ENCODE measurements around the gene TCERG1L.

Gene TCERG1L

DNA sequence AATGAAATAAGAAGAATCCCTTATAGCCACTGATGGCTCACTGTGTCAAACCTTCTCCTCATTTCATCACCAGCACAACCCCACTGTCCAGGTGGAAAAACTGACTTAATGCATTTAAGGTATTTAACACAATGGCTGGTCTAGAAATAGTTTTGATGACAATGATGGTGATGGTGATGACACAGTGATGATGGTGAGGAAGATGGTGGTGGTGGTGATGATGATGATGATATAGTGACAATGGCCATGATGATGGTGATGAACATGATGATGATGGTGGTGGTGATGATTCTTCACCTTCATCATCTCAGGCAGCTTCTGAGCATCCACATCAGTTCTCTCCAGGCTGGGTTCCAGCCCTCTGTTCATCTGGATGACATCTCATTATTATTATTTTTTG is 186.6 kb downstream of the TCERG1L start:
- no peak for DNase-seq (ENCODE audit: low read depth, low spot score)
- CTCF ChIA-PET, result no interaction called here
- no peak overlapping the region for H3K4me3 ChIP-seq (ENCODE audit: low read depth, low read length)
- TF ChIP-seq, protein P1, sequence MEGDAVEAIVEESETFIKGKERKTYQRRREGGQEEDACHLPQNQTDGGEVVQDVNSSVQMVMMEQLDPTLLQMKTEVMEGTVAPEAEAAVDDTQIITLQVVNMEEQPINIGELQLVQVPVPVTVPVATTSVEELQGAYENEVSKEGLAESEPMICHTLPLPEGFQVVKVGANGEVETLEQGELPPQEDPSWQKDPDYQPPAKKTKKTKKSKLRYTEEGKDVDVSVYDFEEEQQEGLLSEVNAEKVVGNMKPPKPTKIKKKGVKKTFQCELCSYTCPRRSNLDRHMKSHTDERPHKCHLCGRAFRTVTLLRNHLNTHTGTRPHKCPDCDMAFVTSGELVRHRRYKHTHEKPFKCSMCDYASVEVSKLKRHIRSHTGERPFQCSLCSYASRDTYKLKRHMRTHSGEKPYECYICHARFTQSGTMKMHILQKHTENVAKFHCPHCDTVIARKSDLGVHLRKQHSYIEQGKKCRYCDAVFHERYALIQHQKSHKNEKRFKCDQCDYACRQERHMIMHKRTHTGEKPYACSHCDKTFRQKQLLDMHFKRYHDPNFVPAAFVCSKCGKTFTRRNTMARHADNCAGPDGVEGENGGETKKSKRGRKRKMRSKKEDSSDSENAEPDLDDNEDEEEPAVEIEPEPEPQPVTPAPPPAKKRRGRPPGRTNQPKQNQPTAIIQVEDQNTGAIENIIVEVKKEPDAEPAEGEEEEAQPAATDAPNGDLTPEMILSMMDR (IDR thresholded peaks at IDR 0.05; ENCODE audit: insufficient read depth, low read length, missing control alignments), result no peak
- POLR2A ChIA-PET, result no interaction called here

DNA sequence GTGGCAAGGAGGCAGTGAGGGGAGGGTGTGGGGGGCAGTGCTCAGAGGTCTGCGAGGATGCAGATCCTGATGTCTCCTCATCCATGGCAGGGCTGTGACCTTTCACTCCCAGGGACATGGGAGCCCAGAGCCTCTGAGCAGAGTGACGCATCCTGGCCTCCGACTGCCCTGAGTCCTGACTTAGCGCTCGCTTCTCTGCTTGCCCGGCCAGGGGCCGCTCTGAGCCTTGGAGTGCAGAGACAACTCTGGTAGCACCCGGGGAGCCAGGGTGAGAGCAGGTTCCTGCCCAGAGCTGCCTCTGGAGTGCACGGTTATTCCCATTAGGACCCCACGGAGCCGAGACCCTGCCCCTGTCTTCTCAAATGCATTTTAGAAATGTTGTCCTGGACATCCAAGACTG is 188.0 kb downstream of the TCERG1L start:
- CTCF ChIA-PET, result no interaction called here
- TF ChIP-seq, protein P1 (IDR thresholded peaks at IDR 0.05; ENCODE audit: insufficient read depth, low read length, missing control alignments), result no peak
- no peak for DNase-seq (ENCODE audit: low read depth, low spot score)
- no peak overlapping the region for H3K4me3 ChIP-seq (ENCODE audit: low read depth, low read length)
- POLR2A ChIA-PET, result no interaction called here

DNA sequence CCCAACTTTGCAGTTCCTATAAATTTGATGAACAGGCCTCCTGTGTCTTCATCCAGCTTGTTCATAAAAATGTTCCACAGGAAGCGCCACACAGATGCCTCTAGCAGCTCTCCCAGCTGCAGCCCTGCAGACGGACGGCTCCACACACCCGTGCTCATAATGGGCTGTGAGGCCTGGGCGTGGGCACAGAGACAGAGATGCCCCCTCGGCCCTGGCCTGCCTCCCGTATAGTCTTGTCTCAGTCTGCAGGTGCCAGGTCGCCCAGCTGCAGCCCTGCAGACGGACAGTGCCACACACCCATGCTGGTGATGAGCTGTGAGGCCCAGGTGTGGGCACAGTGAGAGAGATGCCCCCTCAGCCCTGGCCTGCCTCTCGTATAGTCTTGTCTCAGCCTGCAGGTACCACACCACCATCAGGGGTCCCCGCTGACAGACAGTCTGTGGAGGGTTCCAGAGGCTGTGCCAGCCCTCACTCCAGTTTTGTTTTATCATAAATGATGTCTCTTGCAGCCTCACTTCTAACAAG is 189.9 kb downstream of the TCERG1L start:
- ChIA-PET POLR2A (no interaction called here), CTCF (no interaction called here)
- DNase-seq (ENCODE audit: low read depth, low spot score), result no peak
- TF ChIP-seq, protein P1 (IDR thresholded peaks at IDR 0.05; ENCODE audit: insufficient read depth, low read length, missing control alignments), result no peak
- H3K4me3 ChIP-seq (ENCODE audit: low read depth, low read length), result no peak overlapping the region

DNA sequence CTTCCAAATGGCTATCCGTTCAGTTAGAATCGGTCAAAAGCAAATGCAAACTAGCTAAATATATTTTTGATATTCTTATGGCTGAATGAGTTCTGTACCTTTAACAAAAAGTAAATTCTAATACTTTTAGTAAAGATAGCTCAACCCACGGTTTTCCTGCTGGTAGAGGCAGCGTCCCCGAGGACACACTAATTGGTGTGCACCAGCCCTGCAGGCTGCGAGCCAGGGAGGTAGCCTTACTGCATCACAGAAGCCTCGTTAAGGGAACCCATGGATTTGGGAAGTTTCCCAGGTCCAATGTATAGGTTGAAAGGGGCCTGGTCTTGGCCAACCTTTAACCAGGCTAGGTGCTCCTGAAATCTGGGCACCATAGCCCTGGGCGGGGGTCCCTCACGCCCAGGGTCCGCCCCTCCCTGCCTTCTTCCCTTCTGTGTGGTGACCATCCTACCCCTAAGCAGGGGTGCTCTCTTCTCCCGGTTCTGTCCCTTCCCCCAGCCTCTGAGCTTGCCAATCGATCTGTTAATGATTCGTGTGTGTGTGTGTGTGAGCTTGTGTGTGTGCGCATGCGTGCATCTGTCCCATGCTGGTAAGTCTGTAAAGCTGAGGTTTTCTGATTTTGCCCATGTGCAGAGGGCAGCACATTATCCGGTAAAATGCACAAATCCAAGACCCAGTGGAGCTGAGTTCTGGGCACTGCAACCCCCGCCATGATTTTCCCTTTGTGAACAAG is 191.7 kb downstream of the TCERG1L start:
- no peak for DNase-seq (ENCODE audit: low read depth, low spot score)
- ChIA-PET POLR2A (no interaction called here), CTCF (no interaction called here)
- TF ChIP-seq, protein P1 (IDR thresholded peaks at IDR 0.05; ENCODE audit: insufficient read depth, low read length, missing control alignments), result no peak
- no peak overlapping the region for H3K4me3 ChIP-seq (ENCODE audit: low read depth, low read length)

DNA sequence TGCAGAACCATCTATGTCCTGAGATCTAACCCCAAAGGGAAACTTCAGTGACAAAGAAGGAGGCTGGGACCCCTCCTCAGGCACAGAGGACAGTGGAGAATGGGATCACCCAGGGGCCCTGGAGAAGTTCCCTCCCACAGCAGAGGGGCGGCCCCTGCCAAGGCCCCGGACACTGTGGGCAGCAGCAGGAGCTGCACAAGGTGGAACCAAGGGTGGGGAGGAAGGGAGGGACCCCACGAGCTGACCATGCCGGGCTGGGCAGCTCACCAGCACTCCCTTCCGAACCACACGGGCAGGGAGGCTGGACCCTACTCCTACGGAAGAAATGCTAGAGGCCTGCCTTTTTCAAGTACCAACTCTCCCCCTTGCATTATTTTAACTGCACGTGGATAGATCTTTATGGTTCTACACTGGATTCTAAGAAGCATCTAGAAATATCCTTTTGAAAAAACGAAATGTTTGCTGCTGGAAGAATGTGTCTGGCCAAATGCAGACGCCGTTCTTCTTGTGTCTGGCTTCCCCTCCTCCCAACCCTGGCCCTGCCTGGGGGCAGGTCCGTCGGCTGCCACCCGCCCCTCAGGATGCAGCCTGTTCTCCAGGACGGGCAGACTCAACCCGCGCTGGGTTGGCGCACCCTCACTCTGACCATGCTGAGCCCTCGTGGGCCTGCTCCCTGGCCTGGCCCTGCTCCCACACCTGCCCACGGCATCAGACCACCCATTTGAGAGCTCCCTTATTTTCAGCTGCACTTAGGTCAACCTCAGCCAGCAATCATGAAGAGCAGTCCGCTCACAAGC is 193.9 kb downstream of the TCERG1L start:
- ChIA-PET POLR2A (no interaction called here), CTCF (no interaction called here)
- TF ChIP-seq, protein P1 (IDR thresholded peaks at IDR 0.05; ENCODE audit: insufficient read depth, low read length, missing control alignments), result no peak
- no peak overlapping the region for H3K4me3 ChIP-seq (ENCODE audit: low read depth, low read length)
- DNase-seq (ENCODE audit: low read depth, low spot score), result no peak

DNA sequence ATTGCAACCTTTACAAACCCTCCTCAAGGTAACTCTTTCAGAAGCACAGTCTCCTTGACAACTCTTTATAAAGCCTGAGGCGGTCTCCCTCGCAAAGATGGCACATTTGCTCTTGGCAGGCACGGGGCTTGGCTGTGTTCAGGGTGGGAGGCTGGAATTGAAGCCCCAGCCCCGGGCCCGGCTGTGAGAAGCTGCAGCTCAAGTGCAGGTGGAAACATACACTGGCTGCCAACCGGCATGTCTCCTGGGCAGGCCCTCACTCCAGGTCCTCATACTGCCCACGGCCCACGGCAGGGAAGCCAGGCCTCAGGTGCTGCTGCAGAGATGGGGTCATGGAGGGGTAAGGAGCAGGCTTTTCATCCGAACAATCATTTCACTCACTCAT is 194.5 kb downstream of the TCERG1L start:
- CTCF ChIA-PET, result no interaction called here
- TF ChIP-seq, protein P1 (IDR thresholded peaks at IDR 0.05; ENCODE audit: insufficient read depth, low read length, missing control alignments), result no peak
- POLR2A ChIA-PET, result no interaction called here
- H3K4me3 ChIP-seq (ENCODE audit: low read depth, low read length), result no peak overlapping the region
- no peak for DNase-seq (ENCODE audit: low read depth, low spot score)

All from AG04449 (cell line).